ENCODE measurements around the gene ARL8A.
"Not testable (repeated sequence)": the region's sequence is repeated elsewhere in the genome, so short reads cannot be mapped to it uniquely, and the experiment has no call there.

The ARL8A gene

GRCh38 chr1:202144402-202145067, at the start of gene ARL8A:
Gene ARL8A (minus strand): TSS chr1:202144737. CDS start chr1:202144572, 165 bp downstream.
- DNase-seq (ENCODE audit: low spot score): peak; percentile 85

DNA sequence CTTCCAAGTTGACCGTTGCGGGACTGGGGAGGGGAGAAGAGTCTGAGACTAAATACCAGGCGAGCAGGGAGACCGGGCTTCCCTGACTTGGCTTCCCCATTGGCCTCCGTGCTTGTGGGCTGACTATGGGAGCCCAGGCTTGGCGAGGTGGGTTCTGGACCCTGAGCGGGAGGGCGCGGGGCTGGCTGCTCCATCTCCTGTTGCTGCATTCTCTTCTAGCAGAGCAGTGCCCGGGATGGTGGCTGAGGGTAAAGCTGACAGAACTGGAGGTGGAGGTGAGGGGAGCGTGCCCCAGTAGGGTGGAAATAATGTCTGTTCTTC, 49.8 kb upstream of the ARL8A start:
- DNase-seq (ENCODE audit: low spot score): no peak

GRCh38 chr1:202193614-202194327, 49.2 kb upstream of the ARL8A start, which contains the start of gene LGR6:
Gene LGR6 (plus strand): TSS chr1:202193799. CDS start chr1:202193990, 191 bp downstream.
- DNase-seq (ENCODE audit: low spot score): no peak

GRCh38 chr1:202192770-202193613, 48.5 kb upstream of the ARL8A start:
- peak; percentile 89 for DNase-seq (ENCODE audit: low spot score)

GRCh38 chr1:202191391-202191790, 46.9 kb upstream of the ARL8A start:
- not testable (repeated sequence) for DNase-seq (ENCODE audit: low spot score)

DNA sequence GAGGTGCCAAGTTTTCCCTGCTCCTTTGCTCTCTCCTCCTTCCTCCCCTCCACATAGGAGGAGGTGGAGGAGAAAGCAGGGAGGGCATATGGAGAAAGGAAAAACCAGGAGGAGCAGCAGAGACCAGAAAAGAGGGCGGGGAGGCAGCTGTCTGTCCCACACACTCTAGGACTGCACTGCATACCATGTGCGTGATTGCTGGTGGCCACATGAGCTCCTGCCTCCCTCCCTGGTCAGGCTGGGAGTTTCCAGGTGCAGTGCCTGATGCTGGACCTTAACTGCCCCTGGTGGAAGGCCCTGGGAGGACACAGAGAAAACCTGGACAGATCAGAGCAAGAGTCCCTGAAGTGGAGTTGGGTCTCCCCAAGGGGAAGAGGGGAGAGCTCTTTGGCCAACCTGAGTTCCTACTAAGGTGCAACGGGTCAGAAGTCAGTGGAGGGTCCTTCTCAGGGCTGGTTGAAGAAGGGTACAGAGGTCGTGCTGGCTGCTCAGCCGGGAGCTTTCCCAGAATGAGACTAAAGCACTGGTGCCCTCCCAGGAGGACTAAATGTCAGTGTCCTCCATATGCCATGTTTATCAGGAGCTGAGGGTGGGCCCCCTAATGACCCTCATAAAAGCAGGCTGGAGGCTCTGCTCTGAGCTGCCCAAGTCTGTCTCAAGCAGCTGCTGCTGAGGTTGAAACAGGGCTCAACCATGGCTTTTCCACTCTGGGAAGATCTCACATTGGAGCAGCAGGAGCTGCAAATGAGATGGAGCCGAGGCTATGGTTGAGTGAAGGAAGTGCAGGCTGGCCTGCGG, 45.6 kb upstream of the ARL8A start:
- DNase-seq (ENCODE audit: low spot score): no peak

GRCh38 chr1:202189001-202189790, 44.7 kb upstream of the ARL8A start:
- DNase-seq (ENCODE audit: low spot score): peak; percentile 93

GRCh38 chr1:202187697-202188407, 43.3 kb upstream of the ARL8A start:
- DNase-seq (ENCODE audit: low spot score): no peak

- DNase-seq (ENCODE audit: low spot score): no peak
Measured at GRCh38 chr1:202187041-202187671, 42.6 kb upstream of the ARL8A start.

DNA sequence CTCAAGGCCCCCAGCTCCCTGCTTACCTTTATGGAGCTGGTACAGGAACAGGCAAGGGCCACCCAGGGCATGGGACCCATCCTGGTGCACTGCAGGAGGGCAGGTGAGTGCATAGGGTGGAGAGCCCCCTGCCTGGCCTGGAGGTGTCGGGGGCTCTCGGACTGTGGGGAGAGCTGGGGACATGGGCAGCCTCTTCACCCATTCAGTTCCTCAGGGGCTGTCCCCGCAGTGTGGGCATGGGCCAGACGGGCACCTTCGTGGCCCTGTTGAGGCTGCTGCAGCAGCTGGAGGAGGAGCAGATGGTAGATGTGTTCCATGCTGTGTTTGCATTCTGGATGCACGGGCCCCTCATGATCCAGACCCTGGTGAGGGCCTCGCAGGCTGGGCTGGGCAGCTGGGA, 41.8 kb upstream of the ARL8A start:
- DNase-seq (ENCODE audit: low spot score): no peak

GRCh38 chr1:202184750-202185460, 40.4 kb upstream of the ARL8A start:
- peak; percentile 95 for DNase-seq (ENCODE audit: low spot score)

DNA sequence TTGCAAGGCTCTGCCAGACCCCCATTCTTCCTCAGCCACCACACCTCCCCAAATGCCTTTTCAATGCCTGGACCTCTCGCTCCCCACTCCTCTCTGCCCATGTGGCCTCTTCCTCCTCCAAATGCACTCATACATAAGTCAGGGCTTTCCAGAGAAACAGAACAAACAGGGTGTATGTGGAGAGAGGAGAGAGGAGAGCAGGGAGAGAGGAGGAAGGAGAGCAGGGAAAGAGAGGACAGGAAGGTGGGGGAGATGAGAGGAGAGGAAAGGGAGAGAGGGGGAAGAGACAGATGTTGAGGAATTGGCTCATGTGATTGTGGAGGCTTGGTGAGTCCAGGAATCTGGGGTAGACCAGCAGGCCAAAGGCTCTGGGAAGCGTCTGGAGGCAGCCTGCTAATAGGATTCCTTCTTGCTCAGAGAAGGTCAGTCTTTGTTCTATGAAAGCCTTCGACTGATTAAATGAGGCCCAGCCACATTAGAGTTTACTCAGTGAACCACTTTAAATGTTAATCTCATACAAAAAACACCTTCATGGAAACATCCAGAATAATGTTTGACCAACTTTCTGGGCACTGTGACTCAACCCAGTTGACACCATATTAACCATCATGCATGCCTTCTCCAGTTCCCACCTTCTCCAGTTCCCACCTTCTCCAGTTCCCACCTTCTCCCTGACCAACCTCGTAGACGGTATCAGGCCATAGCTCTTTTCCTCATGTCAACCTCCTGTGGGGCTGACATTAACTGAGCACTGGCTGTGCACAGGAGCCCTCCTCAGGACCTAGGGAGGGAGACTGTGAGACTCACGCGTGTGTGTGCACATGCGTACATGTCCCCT, 37.7 kb upstream of the ARL8A start:
- no peak for DNase-seq (ENCODE audit: low spot score)

GRCh38 chr1:202181586-202181985, 37.0 kb upstream of the ARL8A start:
- DNase-seq (ENCODE audit: low spot score): no peak

GRCh38 chr1:202180751-202181139, 36.2 kb upstream of the ARL8A start:
- DNase-seq (ENCODE audit: low spot score): not testable (repeated sequence)

DNA sequence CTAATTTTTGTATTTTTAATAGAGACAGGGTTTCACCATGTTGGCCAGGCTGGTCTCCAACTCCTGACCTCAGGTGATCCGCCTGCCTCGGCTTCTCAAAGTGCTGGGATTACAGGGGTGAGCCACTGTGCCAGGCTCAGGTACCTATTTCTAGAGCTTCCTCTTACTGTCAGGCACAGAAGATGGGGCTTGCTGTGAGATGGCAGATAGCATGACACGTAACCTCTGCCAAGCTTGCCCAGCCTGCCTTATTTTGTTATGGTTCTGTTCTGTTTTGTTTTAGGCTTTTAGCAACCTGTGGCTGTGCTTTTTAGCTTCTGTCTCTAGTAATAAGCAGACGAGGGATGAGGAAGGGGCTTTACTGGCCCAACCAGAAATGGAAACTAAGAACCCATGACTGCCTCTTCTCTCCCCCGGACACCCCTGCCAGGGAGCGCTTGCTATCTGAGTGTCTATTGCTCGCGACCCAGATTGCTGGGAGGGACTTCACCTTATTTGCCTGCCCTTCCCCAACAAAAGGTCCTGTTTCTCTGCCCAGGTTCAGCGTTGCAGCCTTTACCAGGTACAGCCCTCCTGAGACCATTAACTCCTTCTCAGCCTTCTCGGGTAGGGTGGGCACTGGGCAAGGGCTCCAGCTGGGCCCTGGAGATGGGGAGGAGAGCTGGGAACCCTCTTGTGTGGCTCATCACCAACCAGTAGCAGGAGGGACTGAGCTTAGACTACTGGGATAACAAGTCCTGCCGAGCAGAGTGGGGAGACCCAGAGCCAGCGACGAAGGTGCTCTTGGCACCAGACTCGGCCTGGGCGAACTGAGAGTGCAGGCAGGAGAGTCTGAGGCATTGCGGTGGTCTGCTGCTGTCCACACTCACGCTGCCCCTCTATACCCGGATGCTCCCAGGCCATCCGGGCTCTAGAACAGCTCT, 35.6 kb upstream of the ARL8A start:
- no peak for DNase-seq (ENCODE audit: low spot score)

DNA sequence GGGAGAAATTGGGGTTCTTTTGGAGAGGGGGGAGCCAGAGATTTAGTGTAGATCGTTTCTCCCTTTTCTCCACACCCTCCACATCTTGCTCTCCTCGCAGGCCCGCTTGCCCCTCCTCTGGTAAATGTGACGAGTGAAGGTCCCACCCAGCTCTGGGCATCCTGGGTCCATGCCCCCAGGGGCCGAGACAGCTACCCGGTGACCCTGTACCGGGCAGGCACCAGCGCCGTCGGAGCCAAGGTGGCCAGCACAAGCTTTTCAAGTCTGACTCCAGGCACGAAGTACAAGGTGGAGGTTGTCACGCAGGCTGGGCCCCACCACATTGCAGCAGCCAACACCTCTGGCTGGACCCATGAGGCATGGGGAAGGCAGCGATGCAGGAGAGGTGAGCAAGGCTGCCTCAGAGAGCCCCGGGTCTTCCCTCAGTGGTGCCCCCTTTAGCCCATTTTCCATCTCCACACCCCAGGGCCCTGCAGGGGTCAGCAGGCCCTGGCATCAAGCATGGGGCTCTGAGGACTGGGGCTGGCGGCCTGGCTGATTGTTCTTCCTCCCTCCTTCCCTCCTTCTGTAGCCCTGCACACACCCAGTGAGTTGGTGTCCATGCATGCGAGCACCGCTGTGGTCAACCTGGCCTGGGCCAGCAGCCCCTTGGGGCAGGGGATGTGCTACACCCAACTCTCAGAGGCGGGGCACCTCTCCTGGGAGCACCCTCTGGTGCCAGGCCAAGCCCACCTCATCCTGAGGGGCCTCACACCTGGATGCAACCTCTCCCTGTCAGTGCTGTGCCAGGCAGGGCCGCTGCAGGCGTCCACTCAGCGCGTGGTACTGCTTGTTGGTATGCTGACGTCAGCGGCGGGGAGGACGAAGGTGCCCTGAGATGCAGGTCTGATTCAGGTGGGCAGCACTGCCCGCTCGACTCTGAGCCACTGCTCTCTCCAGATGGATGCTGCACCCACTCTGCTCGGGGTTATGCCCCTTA, 32.7 kb upstream of the ARL8A start:
- DNase-seq (ENCODE audit: low spot score): no peak
